Measurements from ENCODE around the gene GTF2F2. TPM values are rescaled to one million over a fixed set of nuclear protein-coding genes. Genes with fewer than 3 reads are reported as not detected.

GTF2F2 gene
- 20.9 TPM for polyA plus RNA-seq (2013, experiment 1 of 2; ENCODE audit: insufficient read length)
- polyA plus RNA-seq (2013, experiment 2 of 2; ENCODE audit: insufficient read length): 21.1 TPM

- peak; percentile 90 for DNase-seq
Observed at GRCh38 chr13:45119991-45120864, at the start of gene GTF2F2. GTF2F2 (plus strand) TSS chr13:45120510; CDS start chr13:45120656, 146 bp downstream.

DNA sequence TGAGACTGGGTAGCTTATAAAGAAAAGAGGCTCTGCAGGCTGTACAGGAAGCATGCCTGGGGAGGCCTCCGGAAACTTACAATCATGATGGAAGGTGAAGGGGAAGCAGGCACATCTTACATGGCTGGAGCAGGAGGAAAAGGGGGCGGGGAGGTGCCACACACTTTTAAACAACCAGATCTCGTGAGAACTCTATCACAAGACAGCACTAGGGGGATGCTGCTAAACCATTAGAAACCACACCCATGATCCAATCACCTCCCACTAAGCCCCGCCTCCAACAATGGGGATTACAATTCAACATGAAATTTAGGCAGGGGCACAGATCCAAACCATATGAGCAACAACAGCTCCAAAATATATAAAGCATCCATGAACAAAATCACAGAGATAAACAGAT, 46.5 kb upstream of the GTF2F2 start:
- DNase-seq: no peak

DNA sequence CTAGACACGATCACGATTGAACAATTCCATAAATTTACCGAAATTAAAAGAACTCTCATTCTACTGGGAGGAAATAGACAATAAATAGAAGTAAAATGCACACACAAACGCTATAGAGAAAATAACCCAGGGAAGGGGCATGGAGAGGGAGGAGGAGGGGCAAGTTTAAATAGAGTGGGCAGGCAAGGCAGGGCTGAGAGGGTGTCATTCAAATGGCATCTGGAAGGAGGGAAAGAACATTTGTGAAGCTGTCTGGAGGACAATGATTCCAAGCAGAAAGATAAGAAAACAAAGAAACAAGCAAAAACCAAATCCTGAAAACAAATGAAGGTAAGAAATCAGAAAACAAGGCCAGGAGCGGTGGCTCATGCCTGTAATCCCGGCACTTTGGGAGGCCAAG, 45.6 kb upstream of the GTF2F2 start:
- no peak for DNase-seq

- no peak for DNase-seq
Observed at GRCh38 chr13:45078003-45078402, 42.3 kb upstream of the GTF2F2 start.

DNA sequence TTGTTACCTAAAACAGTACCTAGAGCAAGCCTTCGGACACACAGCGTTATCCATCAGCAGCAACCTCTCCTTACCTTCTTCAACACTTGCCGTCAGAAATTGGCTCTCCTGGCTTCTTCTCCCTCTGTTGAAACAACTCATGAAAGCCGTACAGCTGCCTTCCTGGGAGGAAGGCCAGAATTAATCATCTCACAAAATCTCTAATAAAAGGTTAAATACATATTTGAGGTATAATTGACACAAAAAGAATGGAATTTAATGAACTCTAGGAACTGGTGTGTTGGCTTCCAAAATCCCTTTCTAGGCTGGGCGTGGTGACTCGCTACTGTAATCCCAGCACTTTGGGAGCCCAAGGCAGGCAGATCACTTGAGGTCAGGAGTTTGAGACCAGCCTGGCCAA, 37.3 kb upstream of the GTF2F2 start:
- DNase-seq: peak; percentile 80

DNA sequence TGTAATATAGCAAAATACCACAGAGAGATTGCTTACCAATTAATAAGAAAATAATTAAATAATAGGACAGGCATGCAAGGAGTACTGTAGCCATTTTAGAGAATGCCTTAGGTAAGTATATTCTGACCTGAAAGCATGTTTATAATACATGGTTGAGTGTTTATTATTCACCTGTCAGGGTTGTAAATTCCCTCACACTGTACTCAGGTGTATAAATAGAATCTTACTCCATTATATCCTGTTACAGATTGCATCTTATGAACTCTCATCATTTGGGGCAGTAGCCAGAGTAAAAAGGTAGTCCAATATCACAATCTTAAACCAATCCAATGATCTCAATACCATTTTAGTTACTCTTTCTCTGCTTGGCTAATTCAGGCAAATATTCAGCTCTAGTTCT, 35.8 kb upstream of the GTF2F2 start:
- DNase-seq: no peak

- peak; percentile 66 for DNase-seq
Observed at GRCh38 chr13:45086484-45086883, 33.8 kb upstream of the GTF2F2 start.

GRCh38 chr13:45092663-45093062, 27.6 kb upstream of the GTF2F2 start:
- peak; percentile 15 for DNase-seq

DNA sequence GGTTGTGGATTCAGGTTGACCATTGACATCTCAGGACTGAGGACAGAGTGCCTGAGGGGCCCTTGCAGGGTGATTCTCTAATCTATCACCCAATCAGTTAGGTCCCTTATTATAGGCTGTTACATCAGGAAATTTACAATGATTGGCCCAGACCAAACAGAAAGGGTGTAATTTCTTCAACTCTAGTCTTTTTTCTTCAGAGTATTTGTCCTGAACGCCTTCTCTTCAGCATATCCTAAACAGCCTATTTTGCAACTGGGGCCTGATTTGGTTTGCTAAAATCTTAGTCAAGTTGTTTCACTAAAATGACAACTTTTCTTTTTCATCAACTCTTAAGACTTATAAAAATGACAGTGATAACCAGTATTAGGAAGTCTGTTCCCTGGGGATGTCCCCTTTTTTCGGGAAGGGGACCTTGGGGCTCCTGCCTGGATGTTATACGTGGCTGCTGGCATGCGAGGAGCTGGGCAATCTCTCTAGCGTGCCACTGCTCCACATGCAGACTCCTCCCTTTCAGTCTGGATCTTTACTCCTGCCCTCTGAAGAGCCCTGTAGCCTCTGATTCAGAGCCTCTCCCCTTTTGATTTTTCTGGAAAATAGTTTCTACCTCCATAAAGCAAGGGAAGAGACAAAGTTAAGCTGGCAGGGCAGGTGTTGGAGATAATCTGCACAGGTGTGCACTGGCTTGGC, 19.6 kb upstream of the GTF2F2 start:
- no peak for DNase-seq

DNA sequence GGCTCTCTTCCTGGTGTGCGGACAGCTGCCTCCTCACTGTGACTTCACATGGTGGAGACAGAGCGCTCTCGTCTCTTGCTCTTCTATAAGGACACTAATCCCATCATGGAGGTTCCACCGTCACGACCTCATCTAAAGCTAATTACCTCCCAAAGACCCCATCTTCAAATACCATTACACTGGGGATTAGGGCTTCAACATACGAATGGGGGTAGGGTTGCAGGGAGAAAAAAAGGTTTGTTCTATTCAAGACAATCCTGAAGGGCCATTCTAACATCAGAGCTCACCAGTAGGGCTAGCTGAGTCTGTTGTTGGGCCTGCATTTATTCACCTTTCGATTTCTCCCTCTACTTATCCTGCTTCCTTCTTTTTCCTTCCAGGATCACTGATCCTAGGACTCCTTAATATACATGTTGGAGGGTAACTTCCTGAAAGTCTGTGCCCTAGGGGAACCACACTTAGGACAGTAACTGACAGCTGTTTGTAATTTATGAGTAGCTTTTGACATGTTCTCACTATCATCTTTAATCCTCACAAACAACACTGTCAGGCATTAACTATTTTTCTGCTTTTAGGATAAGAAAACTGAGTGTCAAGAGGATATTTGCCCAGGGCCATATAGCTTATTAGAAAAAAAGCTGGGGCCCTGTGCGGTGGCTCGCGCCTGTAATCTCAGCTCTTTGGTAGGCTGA, 18.8 kb upstream of the GTF2F2 start:
- no peak for DNase-seq

- no peak for DNase-seq
Observed at GRCh38 chr13:45102136-45102507, 18.2 kb upstream of the GTF2F2 start.

DNA sequence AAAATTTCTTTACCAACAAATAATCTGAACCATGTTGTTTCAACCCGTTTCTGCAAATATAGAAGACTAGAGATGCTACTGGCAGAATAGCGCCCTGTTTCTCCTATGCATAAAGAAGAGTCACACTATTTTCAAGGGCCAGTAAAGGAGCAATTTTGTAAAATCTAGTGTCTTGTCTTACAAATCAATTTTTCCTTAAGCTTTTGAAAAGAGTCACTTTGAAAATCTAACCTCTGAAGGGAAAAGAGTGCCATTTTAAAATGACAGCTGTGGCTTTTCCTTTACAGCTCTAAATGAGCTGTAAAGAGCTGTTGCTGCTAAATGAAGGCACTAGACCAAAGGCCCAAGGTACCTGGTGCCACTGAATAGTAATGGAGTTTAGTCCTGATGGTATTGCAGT, 16.9 kb upstream of the GTF2F2 start:
- DNase-seq: no peak

DNA sequence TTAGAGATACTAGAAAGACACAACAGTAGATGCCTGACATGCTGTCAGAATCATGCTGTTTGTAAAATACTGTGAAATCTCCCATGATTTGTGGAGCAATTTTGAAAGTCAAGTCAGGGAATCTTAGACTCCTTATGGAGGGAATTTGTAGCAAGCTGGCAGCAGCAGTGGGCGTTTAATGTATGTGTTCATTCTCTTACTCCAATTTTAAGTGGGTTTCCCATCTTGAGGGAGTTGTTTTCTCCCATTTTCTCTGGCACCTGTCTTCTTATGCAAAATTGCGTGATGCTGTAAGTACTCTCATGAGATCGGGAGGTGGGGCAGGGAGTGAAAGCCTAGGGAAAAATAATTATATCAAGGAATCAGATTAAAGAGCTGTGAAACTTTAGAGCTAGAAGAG, 16.0 kb upstream of the GTF2F2 start:
- DNase-seq: no peak

DNA sequence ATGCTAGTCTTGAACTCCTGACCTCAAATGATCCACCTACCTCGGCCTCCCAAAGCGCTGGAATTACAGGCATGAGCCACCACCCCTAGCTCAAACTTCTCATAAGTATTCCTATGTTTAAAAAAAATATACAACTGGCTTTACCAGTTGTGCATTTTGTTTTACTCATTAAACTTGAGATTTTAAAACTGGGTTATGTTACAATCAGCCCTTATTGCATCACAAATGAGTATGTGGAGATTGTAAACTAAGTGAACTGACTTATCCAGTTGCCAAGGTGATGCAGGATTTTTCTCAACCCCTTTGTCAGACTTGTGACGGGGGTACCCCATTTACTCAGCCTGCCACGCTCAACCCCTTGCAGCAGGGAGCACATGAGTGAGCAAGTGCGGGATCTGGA, 14.4 kb upstream of the GTF2F2 start:
- DNase-seq: no peak

- DNase-seq: no peak
Observed at GRCh38 chr13:45107539-45107938, 12.8 kb upstream of the GTF2F2 start.

DNA sequence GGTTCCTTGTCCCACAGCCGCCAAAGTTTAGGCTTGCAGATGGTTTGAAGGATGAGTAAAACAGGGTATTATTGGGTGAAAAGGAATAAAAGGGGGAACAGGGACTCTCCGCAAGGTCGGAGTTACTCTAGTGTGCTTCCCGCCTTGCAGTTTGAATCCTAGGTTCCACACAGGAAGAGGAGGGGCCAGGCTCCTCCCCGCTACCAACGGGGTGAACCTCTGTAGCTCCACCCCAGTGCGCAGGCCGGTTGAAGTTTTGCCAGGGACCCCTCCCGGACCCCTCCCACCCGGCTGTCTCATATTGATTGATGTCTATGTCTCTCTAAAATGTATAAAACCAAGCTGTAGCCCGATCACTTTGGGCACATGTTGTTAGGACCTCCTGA, 11.6 kb upstream of the GTF2F2 start:
- no peak for DNase-seq

- peak; percentile 21 for DNase-seq
Observed at GRCh38 chr13:45109102-45109720, 11.1 kb upstream of the GTF2F2 start.

DNA sequence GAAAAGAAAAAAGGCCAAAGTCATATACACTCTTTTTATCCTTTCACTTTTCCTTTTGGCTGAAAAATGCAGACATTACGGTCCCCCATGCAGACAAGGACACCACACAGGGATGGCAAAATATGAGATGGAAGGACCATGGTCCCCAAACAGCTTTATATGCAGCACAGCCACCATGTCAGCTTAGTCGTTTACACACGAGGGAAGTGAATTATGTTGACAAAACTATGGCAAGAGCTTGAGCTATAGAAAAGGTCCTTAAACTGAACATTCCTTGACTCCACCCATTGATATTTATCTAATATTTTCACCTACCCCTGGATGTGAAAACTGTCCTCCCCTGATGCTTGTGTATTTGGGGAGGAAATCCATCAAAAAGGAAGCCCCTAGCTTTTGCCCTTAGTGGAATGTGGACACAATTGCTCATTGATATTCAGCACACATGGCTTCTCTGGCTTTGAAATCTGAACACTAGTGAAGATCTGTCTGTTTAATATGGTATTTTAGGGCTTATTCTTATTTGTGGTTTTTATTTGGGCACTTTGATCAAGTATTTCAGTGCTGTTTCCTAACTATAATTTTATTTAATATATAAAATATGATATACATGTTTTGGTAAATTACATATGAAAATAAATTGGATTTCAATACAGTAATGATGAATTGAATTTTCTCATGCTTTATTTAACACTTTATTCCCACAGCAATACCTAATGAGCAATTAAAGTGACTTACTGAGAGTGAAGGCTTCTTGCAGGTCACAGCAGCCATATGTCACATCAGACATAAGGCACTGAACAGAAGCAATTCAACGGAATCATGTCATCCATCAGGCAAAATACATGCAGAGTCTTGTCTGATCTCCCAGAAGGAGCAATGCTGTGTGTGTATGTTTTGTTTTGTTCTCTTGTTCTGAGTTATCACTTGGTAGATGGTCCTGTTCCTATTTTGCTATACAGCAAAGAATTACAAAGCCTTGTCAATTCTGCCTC, 6.8 kb upstream of the GTF2F2 start:
- no peak for DNase-seq

DNA sequence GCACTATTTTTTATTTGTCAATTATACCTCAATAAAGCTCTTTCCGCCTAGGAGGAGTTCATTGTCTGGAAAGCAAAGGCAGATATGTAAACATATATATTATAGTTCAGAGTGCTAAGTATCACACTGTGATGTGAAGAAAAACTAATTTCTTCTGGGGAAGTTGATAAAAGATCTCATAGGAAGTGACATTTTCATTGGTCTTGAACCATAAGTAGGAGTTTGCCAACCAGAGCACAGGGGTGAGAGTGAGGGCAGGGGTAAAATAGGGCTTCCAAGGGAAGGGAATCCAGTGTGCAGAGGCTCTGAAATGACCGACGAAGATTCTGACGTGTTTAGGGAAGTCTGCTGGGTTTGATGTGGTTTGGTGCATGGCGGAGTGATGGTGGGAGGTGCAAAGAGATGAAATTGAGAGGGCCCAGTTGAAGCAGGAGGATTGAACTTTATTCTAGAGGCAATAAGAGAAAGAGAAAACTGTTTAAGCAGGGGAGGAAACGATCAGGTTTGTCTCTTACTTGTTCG, 780 bp upstream of the GTF2F2 start:
- peak; percentile 33 for DNase-seq

DNA sequence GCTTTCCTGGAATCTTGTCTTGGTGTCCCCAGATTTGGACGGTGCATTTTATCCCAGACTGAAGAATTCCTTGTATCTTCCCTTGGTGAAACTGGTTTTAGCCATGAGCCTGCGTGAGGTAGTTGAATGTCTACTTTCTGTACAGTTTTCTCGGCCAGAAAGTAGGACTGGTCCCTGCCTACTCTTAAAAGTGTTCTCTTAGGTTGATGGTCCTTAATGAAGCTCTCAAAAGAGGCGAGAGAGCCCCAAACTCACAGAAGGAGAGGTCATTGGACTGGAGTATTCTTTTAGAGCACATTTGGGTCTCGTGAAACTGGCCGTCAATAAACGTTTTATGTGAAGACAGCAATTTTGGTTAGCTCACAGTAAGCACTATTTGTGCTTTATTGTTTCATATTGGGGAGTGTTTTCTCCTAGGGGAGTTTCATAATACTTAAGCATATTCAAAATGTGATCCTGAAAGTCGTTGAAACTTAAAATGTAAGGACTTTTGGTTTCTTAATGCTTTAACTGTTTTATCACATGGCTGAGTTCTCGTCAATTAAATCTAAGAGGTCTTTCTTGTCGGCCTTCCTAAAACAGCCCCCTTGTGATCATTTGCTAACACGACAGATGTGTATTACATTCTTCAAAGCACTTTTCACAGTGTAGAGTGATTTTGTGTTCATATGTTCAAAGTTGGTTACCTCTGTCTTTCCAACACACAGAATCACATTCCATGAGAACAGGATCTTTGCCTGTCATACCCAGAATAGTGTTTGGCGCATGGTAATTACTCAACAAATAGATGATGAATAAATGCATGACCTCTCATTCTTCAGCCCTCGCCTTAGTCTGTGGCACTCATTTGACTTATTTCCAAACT, 889 bp downstream of the GTF2F2 start:
- no peak for DNase-seq
